A549 (cell line): ENCODE measurements around the gene CHTF18.

Experiments used
- HOXA7 ChIP-seq: fragments of 250-450 bp; sonication (Bioruptor Pico); IDR thresholded peaks from 2 replicates; pipeline ENCODE4 v1.5.0; 2020; ENCODE audit warnings: mild to moderate bottlenecking, moderate library complexity
- PHF8 ChIP-seq: fragments of 200-600 bp; sonication (generic); IDR thresholded peaks from 2 replicates; pipeline ENCODE4 v1.6.1; 2016; ENCODE audit warnings: low read depth, mild to moderate bottlenecking, antibody characterized with exemption, moderate library complexity, borderline replicate concordance
- POLR2A ChIP-seq: IDR thresholded peaks from 2 replicates; pipeline ENCODE4 v1.6.1; 2012; ENCODE audit warnings: mild to moderate bottlenecking, low read length
- ZFP36 ChIP-seq: fragments of 450-650 bp; IDR thresholded peaks from 2 replicates; pipeline ENCODE4 v1.6.1; 2014; ENCODE audit warnings: borderline replicate concordance; ENCODE audit not compliant: partially characterized antibody
- TF ChIP-seq, protein P1 (sequence below): IDR thresholded peaks from 2 replicates; pipeline ENCODE4 v1.6.1; 2012
- TF ChIP-seq, protein P2 (sequence below): fragments of >200 bp; sonication (Bioruptor Twin); formaldehyde crosslinking; IDR thresholded peaks from 3 replicates; pipeline ENCODE4 v1.5.1; 2016

DNA sequence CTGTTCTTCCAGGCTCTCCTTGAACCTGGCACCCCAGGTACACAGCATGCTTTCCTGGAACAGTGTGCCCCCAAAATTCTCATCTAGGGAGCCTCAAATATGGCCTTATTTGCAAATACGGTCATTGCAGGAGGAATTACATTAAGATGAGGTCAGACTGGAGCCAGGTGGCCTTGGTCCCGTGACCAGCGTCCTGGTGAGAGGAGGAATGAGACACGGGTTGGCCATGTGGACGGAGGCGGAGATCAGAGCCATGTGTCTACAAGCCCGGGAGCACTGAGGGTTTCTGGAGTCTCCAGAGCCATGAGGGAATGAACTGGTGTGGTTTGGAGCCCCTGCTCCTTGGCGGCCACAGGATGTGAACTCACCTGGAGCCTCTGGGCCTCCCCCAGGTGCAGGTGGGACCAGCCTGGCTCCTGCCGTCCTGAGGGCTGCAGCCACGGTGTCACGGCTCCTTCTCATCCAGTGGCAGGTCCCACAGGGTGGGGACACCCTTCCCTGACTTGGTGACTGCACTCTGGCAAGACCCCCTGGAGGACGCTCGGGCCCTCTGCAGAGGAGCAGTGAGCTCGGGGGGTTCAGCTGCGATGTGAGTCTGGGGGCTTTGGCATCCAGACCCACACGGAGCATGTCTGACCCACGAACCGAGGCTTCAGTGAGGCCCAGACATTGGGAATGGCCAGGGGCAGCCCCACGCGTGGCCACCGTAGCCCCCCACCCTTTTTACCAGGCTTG, 33.9 kb downstream of the CHTF18 start:
- TF ChIP-seq, protein P1, sequence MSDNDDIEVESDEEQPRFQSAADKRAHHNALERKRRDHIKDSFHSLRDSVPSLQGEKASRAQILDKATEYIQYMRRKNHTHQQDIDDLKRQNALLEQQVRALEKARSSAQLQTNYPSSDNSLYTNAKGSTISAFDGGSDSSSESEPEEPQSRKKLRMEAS: no peak
- TF ChIP-seq, protein P2, sequence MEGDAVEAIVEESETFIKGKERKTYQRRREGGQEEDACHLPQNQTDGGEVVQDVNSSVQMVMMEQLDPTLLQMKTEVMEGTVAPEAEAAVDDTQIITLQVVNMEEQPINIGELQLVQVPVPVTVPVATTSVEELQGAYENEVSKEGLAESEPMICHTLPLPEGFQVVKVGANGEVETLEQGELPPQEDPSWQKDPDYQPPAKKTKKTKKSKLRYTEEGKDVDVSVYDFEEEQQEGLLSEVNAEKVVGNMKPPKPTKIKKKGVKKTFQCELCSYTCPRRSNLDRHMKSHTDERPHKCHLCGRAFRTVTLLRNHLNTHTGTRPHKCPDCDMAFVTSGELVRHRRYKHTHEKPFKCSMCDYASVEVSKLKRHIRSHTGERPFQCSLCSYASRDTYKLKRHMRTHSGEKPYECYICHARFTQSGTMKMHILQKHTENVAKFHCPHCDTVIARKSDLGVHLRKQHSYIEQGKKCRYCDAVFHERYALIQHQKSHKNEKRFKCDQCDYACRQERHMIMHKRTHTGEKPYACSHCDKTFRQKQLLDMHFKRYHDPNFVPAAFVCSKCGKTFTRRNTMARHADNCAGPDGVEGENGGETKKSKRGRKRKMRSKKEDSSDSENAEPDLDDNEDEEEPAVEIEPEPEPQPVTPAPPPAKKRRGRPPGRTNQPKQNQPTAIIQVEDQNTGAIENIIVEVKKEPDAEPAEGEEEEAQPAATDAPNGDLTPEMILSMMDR: no peak
- TF ChIP-seq POLR2A: no peak
- no peak for TF ChIP-seq ZFP36
- no peak for TF ChIP-seq PHF8
- TF ChIP-seq HOXA7 (CRISPR knock-in tag): no peak
